G401 (cell line): Measurements from ENCODE around the gene ADGRL3. TPM values are rescaled to one million over a fixed set of nuclear protein-coding genes. Genes with fewer than 3 reads are reported as not detected.

Experiments used
- DNase-seq: peaks from one replicate; pipeline ENCODE4 v3.0.0-alpha.2; 2015; ENCODE audit warnings: low spot score
- in situ Hi-C: cut with HindIII; loops from 2 replicates; pipeline ENCODE4 v1.10.0; 2016; ENCODE audit warnings: low sequenced_read_pairs, mixed read lengths
- total RNA-seq: library from RNA; depleted of rRNA; stranded (reverse); fragments of >200 nt; shearing (Covaris generic); gene quantifications from 2 replicates; pipeline ENCODE4 v1.2.3, GENCODE V29; 2014

ADGRL3 gene
- total RNA-seq, 1 experiment from 2014 or later, result not detected

DNA sequence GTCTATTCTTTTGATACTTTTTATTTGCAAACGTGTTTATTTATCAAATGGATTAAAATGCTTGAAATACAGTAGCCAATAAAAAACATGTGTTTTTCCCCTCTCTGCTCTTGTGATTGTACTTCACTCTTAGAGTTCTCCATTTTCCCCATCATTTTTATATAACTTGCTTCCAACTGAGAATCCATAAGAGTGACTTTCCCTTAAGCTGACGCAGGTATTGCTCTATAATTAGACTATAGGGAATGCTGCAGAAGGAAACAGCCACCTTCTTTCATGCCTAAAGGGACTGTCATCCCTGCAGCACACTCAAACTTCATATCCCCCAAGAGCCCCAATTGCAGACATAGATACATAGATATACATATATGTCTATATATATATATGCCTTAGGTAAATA, 456.9 kb downstream of the ADGRL3 start:
- no peak for DNase-seq
- in situ Hi-C loops, result no loop called here

DNA sequence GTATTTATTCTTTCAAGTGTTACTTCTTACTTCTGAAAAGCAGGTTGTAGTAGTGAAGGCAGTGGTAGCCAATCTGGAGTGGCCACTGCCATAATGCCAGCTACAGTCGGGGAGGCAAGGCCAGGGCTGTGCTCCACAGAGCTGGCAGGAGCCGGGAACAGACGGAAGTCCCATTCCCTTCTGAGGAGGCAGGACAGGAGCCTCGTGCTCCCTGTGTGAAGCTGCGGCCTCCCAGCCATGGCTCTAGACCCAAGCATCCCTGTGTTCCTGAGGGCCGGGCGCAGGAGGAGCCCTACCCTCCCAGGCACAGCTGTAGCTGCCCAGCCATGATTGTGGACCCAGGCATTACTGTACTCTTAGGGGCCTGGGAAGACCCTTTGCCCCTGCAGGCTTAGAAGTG, 461.8 kb downstream of the ADGRL3 start:
- DNase-seq, result no peak
- in situ Hi-C loops, result no loop called here

DNA sequence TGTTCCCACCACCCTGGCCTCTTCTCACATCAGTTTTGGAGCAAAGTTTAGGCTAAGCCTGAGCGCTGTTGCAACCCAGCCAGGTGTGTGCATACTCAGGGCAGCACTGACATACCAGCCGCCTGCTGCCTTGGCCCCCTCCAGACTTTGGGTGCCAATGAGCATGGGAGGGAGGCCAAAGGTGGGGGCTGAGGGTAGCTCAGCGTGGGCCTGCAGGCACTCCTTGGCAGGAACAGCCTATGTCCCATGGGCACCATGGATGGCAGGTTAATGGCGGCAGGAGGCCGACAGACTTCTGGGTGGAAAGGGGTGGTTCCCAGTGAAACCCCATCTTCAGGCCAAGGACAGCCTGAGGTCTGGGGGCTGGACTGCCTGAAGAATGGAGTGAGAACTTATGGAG, 462.2 kb downstream of the ADGRL3 start:
- in situ Hi-C loops, result no loop called here
- no peak for DNase-seq

DNA sequence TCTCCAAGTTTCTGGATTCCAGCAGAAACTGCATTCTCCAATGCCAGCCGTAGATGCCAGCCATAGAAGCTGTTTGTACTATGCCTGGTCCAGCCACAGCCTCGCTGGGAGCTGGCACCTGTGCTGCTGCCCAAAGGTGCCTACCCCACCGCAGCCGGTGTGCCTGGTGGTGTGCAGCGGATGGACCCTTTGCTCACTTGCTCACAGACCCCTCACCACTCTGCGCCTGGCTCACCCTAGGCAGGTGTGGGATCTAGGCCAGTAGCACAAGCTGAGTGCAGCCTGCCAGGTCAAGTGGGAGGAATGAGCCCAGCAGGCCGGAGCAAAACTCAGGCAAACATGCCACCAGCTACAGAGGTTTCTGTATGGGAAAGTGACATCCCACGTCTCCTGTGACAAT, 463.2 kb downstream of the ADGRL3 start:
- in situ Hi-C loops, result no loop called here
- DNase-seq, result no peak

DNA sequence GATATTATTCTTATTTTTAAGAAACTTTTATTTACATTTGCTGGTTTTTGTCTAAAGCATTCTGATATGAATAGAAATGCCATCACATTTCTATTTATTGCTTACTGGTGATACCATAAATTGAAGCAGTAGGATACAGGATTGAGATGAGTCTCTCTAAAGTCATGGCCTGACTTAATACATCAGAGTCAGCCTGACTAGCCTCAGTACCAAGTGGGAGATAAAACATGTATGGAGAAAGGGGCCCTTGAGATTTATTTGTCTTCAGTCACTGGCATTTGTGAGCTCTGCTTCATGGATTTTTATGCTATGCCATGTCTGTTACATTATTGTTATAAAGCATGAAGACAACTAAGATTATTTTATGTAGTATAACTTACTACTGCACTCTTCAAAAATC, 465.5 kb downstream of the ADGRL3 start:
- no peak for DNase-seq
- in situ Hi-C loops, result no loop called here

- in situ Hi-C loops, result no loop called here
- peak; percentile 34 for DNase-seq
Observed at GRCh38 chr4:61666244-61666643, 466.1 kb downstream of the ADGRL3 start.

DNA sequence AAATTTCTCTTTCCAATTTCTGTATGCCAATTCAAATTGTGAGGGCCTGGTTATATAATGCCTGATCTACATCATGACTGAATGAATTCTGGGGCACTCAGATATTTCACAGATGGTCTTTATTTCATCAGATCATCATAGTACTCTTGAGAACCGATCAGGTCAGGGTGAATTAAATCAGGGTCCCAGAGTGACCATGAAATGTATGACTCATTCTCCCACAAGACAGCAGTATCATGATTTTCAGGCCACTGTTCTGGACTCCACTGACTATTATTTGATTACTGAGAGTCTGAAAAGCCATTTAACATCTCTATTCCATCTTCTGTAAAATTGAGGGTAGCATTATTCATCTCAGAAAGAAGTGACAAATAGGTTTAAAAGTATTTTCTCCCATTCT, 471.5 kb downstream of the ADGRL3 start:
- DNase-seq, result no peak
- in situ Hi-C loops, result no loop called here

GRCh38 chr4:61675464-61675863, 475.3 kb downstream of the ADGRL3 start:
- in situ Hi-C loops, result no loop called here
- no peak for DNase-seq

- in situ Hi-C loops, result no loop called here
- no peak for DNase-seq
Observed at GRCh38 chr4:61678297-61678696, 478.2 kb downstream of the ADGRL3 start.

DNA sequence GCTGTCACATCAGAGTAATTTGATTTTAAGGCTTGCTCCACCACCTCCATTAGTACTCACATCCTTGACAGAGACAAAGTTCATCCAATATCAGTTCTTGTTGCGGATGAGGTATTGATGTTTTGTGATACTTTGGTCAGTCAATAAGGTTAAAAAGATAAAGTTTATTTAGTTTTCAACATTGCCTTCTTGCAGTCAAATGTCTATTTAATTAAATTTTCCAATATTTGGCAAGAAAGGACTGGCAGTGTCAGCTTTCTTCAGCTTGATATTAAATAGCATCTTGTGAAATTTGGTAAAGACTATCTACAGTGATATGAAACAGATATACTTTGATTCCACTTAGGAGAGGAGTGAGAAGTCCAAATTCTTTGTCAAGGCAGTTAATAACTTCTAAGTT, 493.4 kb downstream of the ADGRL3 start:
- in situ Hi-C loops, result no loop called here

DNA sequence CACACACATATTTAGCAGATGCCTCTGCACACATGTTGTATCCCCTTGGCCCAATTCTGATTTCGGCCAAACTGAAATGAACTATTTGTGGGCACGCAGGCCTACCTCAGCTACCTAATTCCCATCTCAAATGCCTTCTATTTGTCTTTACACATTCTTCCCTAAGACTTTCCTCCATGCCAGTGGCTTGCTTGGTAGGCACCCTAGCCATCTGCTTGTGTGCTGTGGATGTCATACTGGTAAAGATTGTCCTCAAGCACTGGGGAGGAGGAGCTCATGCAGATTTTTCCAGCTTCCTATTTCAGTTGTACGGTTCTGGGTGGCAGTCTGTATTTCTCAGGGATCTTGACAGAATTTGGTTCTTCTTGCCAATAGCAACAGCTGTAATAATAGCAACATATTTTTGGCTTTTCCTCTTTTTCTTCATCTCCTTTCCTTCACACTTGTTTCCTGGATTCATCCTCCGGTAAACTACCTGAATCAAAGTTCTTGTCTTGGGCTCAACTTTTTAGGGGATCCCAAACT, 514.3 kb downstream of the ADGRL3 start:
- in situ Hi-C loops, result no loop called here
- no peak for DNase-seq

More for the DNA sequence above, 493.4 kb downstream of the ADGRL3 start:
- DNase-seq, result no peak

- in situ Hi-C loops, result no loop called here
- DNase-seq, result no peak
Observed at GRCh38 chr4:61716426-61716825, 516.3 kb downstream of the ADGRL3 start.

- no peak for DNase-seq
- in situ Hi-C loops, result no loop called here
Observed at GRCh38 chr4:61723492-61723891, 523.4 kb downstream of the ADGRL3 start.

- no peak for DNase-seq
- in situ Hi-C loops, result no loop called here
Observed at GRCh38 chr4:61727286-61727685, 527.2 kb downstream of the ADGRL3 start.

GRCh38 chr4:61734409-61734808, 534.3 kb downstream of the ADGRL3 start:
- in situ Hi-C loops, result no loop called here
- no peak for DNase-seq

DNA sequence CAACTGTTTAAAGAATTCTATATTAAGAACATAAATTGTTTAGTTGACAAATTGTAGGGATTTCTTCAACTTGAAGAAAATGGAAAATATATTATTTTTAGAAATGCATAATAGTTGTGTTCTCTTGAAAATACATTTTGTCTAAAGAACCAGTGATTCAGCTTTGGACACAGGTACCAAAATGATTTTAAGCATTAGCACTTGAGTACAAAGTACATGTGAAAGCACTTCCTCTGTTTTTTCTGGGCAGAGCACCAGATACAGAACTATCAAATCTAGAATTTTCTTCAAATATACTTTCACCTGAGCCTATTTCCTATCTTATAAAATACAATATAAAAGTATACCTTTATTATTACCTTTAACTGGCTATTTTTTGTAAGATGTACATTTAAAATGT, 539.8 kb downstream of the ADGRL3 start:
- DNase-seq, result peak; percentile 20
- in situ Hi-C loops, result no loop called here

- DNase-seq, result no peak
- in situ Hi-C loops, result no loop called here
Observed at GRCh38 chr4:61740886-61741285, 540.8 kb downstream of the ADGRL3 start.

- peak; percentile 60 for DNase-seq
- in situ Hi-C loops, result no loop called here
Observed at GRCh38 chr4:61741327-61742096, 541.4 kb downstream of the ADGRL3 start.

DNA sequence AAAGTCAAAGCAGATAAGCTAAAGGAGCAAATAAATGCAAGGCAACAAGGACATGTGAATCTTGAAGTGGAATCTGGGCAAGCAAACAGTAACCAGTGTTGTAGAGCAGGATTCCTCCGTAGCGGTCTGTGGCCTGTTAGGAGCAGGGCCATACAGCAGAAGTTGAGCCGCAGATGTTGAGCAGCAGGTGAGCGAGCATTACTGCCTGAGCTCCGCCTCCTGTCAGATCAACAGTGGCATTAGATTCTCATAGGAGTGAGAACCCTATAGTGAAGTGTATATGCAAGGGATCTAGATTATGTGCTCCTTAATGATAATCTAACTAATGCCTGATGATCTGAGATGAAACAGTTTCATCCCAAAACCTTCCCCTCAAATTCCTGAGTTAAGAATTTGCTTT, 550.7 kb downstream of the ADGRL3 start:
- in situ Hi-C loops, result no loop called here
- no peak for DNase-seq

DNA sequence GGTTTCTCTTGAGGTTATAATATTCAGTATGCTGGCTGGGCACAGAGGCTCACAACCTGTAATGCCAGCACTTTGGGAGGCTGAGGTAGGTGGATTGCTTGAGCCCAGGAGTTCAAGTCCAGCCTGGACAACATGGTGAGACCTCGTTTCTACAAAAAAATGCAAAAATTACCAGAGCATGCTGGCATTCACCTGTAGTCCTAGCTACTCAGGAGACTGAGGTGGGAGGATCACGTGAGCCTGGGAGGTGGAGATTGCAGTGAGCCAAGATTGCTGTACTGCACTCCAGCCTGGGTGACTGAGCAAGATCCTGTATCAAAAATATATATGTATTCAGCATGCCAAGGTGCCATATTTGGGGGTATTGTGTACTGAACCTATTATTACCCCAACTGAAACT, 552.5 kb downstream of the ADGRL3 start:
- no peak for DNase-seq
- in situ Hi-C loops, result no loop called here

GRCh38 chr4:61753739-61754138, 553.6 kb downstream of the ADGRL3 start:
- in situ Hi-C loops, result no loop called here
- DNase-seq, result no peak
